HG02938 (cell line): ENCODE results near the gene HLF.

Experiments used
- ATAC-seq: cut with Tn5 transposase; IDR thresholded peaks from one replicate; pipeline ENCODE4 v1.9.1; 2021; ENCODE audit warnings: mild to moderate bottlenecking, moderate library complexity; ENCODE audit not compliant: unreplicated experiment

Gene HLF

GRCh38 chr17:55304171-55304859, 39.6 kb downstream of the HLF start:
- no peak for ATAC-seq

DNA sequence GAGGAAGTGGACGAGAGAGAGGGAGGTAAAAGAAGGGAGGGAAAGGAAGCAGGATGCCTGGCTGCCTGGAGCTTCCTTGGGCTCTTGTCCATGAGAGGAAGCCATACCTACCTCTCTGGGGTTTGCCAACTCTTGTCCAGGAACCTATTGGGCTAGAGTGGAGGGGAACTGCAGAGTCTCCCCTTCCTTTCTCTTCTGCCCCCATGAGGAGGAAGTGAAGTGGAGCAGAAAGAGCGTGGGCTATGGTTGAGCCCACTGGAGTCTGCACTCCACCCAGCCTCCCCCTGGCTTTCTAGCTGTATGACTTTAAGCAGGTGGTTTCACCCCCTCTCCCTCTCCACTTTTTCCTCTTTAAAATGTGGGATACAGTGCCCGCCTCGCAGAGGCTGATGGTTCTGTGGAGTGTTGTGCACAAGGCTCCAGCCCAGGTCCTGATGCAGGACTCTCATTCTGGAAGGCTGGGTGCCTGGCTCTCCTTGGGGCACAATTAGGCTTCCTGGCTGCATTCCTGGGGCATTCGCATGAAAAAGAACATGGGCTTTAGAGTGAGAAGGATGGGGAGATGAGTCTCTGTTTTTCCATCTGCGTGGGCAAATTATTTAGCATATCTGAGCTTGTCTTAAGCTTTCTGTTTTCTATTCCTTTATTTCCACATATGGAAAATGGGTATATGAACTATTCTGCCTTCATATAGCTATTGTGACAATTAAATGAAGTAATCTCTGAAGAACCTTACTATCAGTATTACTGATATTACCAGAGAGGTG, 40.7 kb downstream of the HLF start:
- ATAC-seq: no peak

- no peak for ATAC-seq
Observed at GRCh38 chr17:55307879-55308278, 43.1 kb downstream of the HLF start.

GRCh38 chr17:55308613-55309391, 44.0 kb downstream of the HLF start:
- ATAC-seq: no peak

DNA sequence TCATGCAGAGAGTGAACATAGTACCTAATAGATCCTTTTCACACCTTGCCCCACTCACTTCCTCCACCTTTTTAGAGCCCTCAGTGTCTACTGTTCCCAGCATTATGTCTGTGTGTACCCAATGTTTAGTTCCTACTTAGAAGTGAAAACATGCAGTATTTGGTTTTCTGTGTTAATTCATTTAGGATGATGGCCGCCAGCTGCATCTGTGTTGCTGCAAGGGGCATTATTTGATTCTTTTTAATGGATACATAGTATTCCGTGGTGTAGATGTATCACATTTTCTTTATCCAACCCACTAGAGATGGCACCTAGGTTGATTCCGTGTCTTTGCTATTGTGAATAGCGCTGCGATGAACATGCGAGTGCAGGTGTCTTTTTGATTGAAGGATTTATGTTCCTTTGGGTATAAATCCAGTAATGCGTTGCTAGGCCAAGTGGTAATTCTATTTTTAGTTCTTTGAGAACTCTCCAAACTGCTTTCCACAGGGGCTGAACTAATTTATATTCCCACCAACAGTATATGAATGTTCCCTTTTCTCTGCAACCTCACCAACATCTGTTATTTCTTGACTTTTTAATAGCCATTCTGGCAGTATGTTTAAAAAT, 47.1 kb downstream of the HLF start:
- ATAC-seq: no peak

GRCh38 chr17:55312852-55313251, 48.1 kb downstream of the HLF start:
- ATAC-seq: no peak

- no peak for ATAC-seq
Observed at GRCh38 chr17:55314061-55314783, 49.5 kb downstream of the HLF start.

- no peak for ATAC-seq
Observed at GRCh38 chr17:55314784-55315491, 50.2 kb downstream of the HLF start.

DNA sequence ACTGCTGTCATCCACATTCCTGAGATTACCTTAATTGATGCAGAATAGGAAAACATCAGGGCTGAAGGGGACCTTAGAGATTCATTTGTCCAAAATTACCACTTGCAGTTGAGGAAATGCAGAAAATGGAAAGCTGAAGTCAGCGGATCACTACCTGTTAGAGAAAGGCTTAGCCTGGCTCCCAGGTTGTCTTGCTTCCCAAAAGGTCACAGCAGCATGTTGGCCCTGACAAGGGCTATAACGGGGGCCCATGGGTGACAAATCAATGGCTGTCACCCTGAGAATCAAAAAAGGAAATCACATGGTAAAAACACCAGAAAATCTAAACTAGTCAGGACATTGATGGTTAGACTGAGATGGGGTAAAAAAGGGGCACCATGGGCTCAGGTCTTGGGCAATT, 51.7 kb downstream of the HLF start:
- ATAC-seq: no peak

DNA sequence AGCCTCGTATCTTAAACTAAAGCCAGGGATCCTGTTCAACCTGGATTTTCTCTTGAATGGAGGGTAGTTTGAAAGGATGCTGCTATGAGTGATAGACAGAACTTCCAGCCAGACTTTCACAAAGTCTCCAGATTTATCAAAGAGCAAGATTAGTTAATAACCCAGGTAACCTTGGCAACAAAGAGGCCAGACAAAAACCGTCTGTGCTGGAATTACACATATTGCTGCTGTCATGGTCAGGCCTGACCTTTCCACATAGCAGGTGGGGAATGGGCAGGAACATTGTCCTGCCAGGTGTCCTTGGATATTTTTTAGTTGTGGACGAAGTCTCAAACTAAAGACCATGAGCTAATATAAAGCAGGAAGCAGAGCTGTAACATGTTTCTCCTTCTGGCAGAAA, 52.5 kb downstream of the HLF start:
- no peak for ATAC-seq

DNA sequence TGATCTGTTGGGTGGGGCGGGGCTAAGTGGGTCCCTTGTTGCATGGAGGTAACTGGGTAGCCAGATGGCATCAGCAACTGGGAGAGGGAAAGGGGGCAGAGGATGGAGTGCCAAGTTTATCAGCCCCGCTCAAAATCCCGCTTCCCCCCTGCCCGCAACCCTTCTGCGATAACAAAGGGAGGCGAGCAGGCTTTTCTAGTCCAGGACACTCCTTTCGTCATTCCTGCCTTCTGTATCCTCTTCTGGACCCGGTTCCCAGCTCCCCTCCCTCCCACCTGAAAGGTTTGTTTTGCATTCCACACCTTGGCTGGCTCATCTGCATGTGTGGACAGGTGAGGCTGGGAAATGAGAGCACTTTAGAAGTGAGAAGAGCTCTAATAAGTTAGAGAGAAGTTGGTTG, 53.3 kb downstream of the HLF start:
- ATAC-seq: no peak

DNA sequence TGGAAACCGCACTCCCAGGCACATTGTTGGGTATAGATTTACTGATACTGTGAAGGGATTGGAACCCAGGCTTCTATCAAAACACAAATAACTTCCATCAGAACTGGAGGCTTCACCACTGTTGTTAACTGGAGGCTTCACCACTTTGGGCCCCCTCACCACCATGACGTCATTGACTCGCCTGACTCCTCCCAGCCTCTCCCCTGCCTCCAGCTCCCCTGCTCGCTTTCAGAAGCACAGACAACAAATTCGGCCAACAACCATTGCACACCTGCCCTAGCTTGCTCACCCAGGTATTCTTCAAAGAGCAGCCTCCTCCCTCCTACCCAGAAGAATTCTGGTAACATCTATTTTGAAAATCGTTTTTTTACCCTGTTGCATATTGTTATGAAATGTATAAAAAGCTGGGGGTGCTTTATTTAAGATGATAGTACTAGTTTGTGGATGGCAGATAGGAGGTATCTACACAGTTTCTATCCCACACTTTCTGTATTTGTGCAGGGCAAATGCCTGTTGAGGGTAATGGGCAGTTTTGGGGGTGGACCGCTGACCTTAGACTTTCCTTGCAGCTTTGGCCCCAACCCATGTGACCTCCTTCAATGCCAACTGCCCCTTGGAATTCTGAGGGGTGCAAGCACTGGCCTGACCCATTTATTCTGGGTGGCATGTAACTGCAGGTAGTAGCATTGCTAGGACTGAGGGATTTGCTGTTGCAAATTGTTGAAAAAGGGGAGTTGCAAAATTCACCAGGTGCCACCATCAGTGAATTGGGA, 54.1 kb downstream of the HLF start:
- no peak for ATAC-seq

- no peak for ATAC-seq
Observed at GRCh38 chr17:55319933-55320593, 55.3 kb downstream of the HLF start.

- no peak for ATAC-seq
Observed at GRCh38 chr17:55320594-55321426, 56.0 kb downstream of the HLF start.

- ATAC-seq: no peak
Observed at GRCh38 chr17:55321427-55322060, 56.8 kb downstream of the HLF start.

- ATAC-seq: no peak
Observed at GRCh38 chr17:55322453-55322985, 57.8 kb downstream of the HLF start.
